DOHH2 (cell line): ENCODE results near the gene LRG1.

Source experiments
- H3F3A ChIP-seq: fragments of 200-600 bp; sonication (generic), shearing (Covaris generic); 2 replicates; pipeline ENCODE4 v1.6.0; 2016; ENCODE audit warnings: antibody characterized with exemption, mild to moderate bottlenecking; ENCODE audit not compliant: control insufficient read depth, insufficient read depth
- H3K27ac ChIP-seq: fragments of 200-600 bp; sonication (generic); 2 replicates; pipeline ENCODE4 v1.5.1; 2014; ENCODE audit warnings: low read depth, mild to moderate bottlenecking, low read length, moderate library complexity
- H3K27me3 ChIP-seq: fragments of 200-600 bp; sonication (generic); 2 replicates; pipeline ENCODE4 v1.6.1; 2014; ENCODE audit warnings: mild to moderate bottlenecking, low read length, mixed read lengths; ENCODE audit not compliant: control insufficient read depth
- H3K36me3 ChIP-seq: fragments of 200-600 bp; sonication (generic); 2 replicates; pipeline ENCODE4 v1.6.1; 2014; ENCODE audit warnings: mild to moderate bottlenecking, low read length, moderate library complexity, mixed read lengths; ENCODE audit not compliant: control insufficient read depth
- H3K4me1 ChIP-seq: fragments of 200-600 bp; sonication (generic); 2 replicates; pipeline ENCODE4 v1.6.1; 2014; ENCODE audit warnings: mild to moderate bottlenecking, low read length, mixed read lengths; ENCODE audit not compliant: control insufficient read depth
- H3K4me2 ChIP-seq: fragments of 200-600 bp; sonication (generic); 2 replicates; pipeline ENCODE4 v1.6.0; 2014; ENCODE audit warnings: mild to moderate bottlenecking, low read length, moderate library complexity
- H3K4me3 ChIP-seq: fragments of 200-600 bp; sonication (generic); 2 replicates; pipeline ENCODE4 v1.5.1; 2014; ENCODE audit warnings: mild to moderate bottlenecking, low read length, mixed read lengths
- H3K79me2 ChIP-seq: fragments of 200-600 bp; sonication (generic); 2 replicates; pipeline ENCODE4 v1.6.1; 2014; ENCODE audit warnings: mild to moderate bottlenecking, low read length, mixed read lengths; ENCODE audit not compliant: control insufficient read depth
- H3K9me2 ChIP-seq: fragments of 200-600 bp; sonication (generic); replicated peaks from 2 replicates; pipeline ENCODE4 v1.6.1; 2014; ENCODE audit warnings: mild to moderate bottlenecking, low read length, mixed read lengths; ENCODE audit not compliant: control insufficient read depth
- H3K9me3 ChIP-seq: fragments of 200-600 bp; sonication (generic); 2 replicates; pipeline ENCODE4 v1.6.1; 2014; ENCODE audit warnings: antibody characterized with exemption, low read length, mixed read lengths; ENCODE audit not compliant: control insufficient read depth, insufficient read depth
- H4K20me1 ChIP-seq: fragments of 200-600 bp; sonication (generic); 2 replicates; pipeline ENCODE4 v1.6.0; 2014; ENCODE audit warnings: low read depth, mild to moderate bottlenecking, antibody characterized with exemption, low read length, moderate library complexity; ENCODE audit not compliant: control insufficient read depth, insufficient read depth
- EZH2phosphoT487 ChIP-seq: fragments of 200-600 bp; sonication (generic); IDR thresholded peaks from 2 replicates; pipeline ENCODE4 v1.6.1; 2017; ENCODE audit warnings: borderline replicate concordance, mild to moderate bottlenecking, antibody characterized with exemption, low read length, moderate library complexity, mixed read lengths
- TF ChIP-seq, protein P1 (sequence below): fragments of 200-600 bp; sonication (generic); IDR thresholded peaks from one replicate; pipeline ENCODE4 v1.5.1; 2014; ENCODE audit warnings: antibody characterized with exemption, mild to moderate bottlenecking, low read depth, low read length; ENCODE audit not compliant: poor library complexity, severe bottlenecking

LRG1 gene

DNA sequence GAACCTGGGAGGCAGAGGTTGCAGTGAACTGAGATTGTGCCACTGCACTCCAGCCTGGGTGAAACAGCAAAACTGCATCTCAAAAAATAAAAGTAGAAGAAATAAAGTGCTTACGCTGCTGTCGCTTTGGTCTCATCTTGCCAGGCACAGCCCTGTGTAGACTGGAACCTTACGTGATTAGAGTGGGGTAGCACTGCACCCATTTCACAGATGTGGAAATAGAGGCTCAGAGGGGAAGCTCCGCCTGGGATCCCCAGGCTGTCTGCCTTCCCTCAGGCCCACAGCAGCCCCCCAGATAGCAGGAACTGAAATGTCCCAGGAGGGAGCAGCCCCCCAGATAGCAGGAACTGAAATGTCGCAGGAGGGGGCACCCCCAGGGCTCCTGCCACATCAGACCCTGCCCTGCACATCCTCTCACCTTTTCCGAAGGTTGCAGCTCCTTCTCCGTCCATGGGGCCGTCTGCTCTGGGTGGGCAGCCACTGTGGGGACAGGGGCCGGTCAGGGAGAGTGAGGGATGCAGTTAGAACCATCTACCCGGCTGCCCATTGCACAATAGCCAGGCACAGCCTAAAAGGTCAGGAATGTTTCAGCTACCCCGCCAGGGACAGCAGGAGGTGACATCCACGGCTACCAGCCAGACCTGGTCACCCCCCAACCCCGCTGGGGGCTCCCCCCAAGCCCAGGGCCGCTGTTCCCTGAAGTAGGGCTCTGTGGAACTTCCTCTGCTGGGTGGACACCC is 23.5 kb downstream of the LRG1 start:
- Histone ChIP-seq H3K4me3 (no peak overlapping the region), H3K27me3 (no peaks in the 10 kb centered on the region), H3K79me2 (no peaks in the 10 kb centered on the region), H3K36me3 (no peaks in the 10 kb centered on the region), H3F3A (no peaks in the 10 kb centered on the region), H3K4me1 (no peaks in the 10 kb centered on the region), H3K9me2 (no peaks in the 10 kb centered on the region), H3K4me2 (no peak overlapping the region), H4K20me1 (no peaks in the 10 kb centered on the region), H3K9me3 (no peaks in the 10 kb centered on the region), H3K27ac (no peak overlapping the region)
- TF ChIP-seq EZH2phosphoT487: no peak
- TF ChIP-seq, protein P1, sequence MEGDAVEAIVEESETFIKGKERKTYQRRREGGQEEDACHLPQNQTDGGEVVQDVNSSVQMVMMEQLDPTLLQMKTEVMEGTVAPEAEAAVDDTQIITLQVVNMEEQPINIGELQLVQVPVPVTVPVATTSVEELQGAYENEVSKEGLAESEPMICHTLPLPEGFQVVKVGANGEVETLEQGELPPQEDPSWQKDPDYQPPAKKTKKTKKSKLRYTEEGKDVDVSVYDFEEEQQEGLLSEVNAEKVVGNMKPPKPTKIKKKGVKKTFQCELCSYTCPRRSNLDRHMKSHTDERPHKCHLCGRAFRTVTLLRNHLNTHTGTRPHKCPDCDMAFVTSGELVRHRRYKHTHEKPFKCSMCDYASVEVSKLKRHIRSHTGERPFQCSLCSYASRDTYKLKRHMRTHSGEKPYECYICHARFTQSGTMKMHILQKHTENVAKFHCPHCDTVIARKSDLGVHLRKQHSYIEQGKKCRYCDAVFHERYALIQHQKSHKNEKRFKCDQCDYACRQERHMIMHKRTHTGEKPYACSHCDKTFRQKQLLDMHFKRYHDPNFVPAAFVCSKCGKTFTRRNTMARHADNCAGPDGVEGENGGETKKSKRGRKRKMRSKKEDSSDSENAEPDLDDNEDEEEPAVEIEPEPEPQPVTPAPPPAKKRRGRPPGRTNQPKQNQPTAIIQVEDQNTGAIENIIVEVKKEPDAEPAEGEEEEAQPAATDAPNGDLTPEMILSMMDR: no peak

GRCh38 chr19:4515732-4516131 is 24.1 kb downstream of the LRG1 start:
- Histone ChIP-seq H3K27ac (no peak overlapping the region), H3K9me3 (no peaks in the 10 kb centered on the region), H3K4me2 (no peak overlapping the region), H3F3A (no peaks in the 10 kb centered on the region), H3K36me3 (no peaks in the 10 kb centered on the region), H3K9me2 (no peaks in the 10 kb centered on the region), H3K79me2 (no peaks in the 10 kb centered on the region), H4K20me1 (no peaks in the 10 kb centered on the region), H3K27me3 (no peaks in the 10 kb centered on the region), H3K4me3 (no peak overlapping the region), H3K4me1 (no peaks in the 10 kb centered on the region)
- TF ChIP-seq EZH2phosphoT487: no peak
- TF ChIP-seq, protein P1: no peak

DNA sequence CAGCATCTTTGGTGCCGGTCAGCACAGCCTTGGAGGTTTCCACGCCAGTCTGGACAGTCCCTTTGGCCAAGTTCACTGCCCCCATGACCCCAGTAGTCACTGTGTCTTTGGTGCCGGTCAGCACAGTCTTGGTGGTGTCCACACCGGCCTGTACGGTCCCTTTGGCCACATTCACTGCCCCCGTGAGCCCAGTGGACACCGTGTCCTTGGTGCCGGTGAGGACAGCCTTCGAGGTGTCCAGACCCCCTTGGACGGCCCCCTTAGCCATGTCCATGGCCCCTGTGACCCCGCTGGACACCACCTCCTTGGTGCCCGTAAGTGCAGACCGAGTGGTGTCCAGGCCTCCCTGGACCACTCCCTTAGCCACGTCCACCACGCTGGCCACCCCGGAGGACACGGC is 26.6 kb downstream of the LRG1 start:
- Histone ChIP-seq H3K27me3 (no peaks in the 10 kb centered on the region), H3K36me3 (no peaks in the 10 kb centered on the region), H3F3A (no peaks in the 10 kb centered on the region), H3K4me1 (peaks cover 3% of the 10 kb centered on the region; the same call in 1 of the 2 replicates), H3K4me2 (no peak overlapping the region), H4K20me1 (no peaks in the 10 kb centered on the region), H3K79me2 (no peaks in the 10 kb centered on the region), H3K4me3 (no peak overlapping the region), H3K9me3 (no peaks in the 10 kb centered on the region), H3K27ac (no peak overlapping the region), H3K9me2 (no peaks in the 10 kb centered on the region)
- no peak for TF ChIP-seq EZH2phosphoT487
- TF ChIP-seq, protein P1: no peak
